ENCODE data around the gene REEP2.
"Not testable (repeated sequence)": the region's sequence is repeated elsewhere in the genome, so short reads cannot be mapped to it uniquely, and the experiment has no call there.

REEP2 gene, protein sequence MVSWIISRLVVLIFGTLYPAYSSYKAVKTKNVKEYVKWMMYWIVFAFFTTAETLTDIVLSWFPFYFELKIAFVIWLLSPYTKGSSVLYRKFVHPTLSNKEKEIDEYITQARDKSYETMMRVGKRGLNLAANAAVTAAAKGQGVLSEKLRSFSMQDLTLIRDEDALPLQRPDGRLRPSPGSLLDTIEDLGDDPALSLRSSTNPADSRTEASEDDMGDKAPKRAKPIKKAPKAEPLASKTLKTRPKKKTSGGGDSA

DNA sequence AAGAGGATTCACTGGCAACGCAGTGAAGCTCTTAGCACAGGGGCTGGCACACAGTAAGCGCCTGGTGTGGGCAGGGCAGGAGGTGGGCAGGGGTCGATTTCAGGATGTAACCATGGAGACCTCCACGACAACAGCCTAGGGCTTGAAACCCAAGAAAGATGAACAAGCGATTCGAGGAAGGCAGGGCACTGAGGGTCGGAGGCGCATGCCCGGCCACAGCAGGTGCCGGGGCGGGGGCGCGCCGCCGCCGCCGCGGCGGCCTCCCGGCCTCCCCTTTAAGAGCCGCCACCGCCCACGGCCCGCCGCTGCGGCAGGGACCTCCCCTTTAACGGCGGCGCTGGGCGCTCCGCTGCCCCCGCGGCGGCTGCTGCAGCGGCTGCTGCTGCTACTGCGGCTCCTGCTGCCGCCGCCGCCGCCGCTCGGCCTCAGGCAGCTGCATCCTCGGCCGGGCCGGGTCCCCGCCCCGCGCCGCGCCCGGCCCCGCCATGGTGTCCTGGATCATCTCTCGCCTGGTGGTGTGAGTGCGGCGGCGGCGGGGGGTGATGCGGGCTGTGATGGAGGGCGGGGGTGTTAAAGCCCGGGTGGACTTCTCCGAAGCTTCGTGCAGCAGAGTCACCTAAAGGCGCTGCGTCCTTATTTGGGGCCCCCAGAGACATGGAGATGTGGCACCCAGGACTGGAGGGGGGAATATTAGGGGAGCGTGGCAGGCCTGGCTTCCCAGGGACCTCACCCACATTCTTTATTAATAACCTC, at the start of gene REEP2:
Gene REEP2, plus strand, starts transcription at position 334 of the 753 bp plus-strand sequence. Its CDS starts 152 bp downstream, at position 486.
- H3K4me3 ChIP-seq (ENCODE audit: low read depth, low read length): peak within 1 kb of the TSS; percentile 70
- TF ChIP-seq, protein P1, sequence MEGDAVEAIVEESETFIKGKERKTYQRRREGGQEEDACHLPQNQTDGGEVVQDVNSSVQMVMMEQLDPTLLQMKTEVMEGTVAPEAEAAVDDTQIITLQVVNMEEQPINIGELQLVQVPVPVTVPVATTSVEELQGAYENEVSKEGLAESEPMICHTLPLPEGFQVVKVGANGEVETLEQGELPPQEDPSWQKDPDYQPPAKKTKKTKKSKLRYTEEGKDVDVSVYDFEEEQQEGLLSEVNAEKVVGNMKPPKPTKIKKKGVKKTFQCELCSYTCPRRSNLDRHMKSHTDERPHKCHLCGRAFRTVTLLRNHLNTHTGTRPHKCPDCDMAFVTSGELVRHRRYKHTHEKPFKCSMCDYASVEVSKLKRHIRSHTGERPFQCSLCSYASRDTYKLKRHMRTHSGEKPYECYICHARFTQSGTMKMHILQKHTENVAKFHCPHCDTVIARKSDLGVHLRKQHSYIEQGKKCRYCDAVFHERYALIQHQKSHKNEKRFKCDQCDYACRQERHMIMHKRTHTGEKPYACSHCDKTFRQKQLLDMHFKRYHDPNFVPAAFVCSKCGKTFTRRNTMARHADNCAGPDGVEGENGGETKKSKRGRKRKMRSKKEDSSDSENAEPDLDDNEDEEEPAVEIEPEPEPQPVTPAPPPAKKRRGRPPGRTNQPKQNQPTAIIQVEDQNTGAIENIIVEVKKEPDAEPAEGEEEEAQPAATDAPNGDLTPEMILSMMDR (IDR thresholded peaks at IDR 0.05; ENCODE audit: low read depth, low read length): no peak
- in situ Hi-C loops (cut with HindIII; ENCODE audit: low sequenced_read_pairs): no loop called here
- DNase-seq (ENCODE audit: low read depth, low spot score): peak; percentile 46

DNA sequence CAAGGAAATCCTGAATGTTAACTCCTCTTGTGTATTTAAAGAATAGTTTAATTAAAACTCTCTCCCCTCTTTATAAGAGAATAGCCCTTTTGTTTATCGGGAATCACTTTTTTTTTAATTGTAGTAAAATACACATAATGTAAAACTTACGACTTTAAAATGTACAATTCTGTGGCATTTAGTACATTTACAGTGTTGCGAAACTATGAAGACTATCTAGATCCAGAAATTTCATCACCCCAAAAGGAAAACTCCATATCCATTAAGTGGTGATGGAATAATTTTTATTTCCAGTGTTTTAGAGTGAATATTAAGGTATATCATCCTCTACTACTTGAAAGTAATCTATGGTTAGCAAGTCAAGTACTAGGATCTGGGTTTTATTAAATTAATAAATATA, 49.5 kb upstream of the REEP2 start:
- no peak for DNase-seq (ENCODE audit: low read depth, low spot score)
- in situ Hi-C loops (cut with HindIII; ENCODE audit: low sequenced_read_pairs): no loop called here
- H3K4me3 ChIP-seq (ENCODE audit: low read depth, low read length): no peak overlapping the region
- TF ChIP-seq, protein P1 (IDR thresholded peaks at IDR 0.05; ENCODE audit: low read depth, low read length): no peak

DNA sequence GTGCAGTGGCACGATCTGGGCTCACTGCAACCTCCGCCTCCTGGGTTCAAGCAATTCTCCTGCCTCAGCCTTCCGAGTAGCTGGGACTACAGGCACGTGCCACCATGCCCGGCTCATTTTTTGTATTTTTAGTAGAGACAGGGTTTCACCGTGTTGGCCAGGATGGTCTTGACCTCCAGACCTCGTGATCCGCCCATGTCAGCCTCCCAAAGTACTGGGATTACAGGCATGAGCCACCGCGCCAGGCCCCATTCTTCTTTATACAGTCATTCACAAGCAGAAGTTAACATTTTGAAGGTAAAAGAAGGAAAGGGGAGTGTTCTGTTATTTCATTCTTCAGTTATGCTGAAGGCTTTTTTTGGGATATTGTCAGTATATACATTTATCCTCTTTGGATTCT, 48.9 kb upstream of the REEP2 start:
- in situ Hi-C loops (cut with HindIII; ENCODE audit: low sequenced_read_pairs); DNase-seq (ENCODE audit: low read depth, low spot score); H3K4me3 ChIP-seq (ENCODE audit: low read depth, low read length): not testable (repeated sequence)

DNA sequence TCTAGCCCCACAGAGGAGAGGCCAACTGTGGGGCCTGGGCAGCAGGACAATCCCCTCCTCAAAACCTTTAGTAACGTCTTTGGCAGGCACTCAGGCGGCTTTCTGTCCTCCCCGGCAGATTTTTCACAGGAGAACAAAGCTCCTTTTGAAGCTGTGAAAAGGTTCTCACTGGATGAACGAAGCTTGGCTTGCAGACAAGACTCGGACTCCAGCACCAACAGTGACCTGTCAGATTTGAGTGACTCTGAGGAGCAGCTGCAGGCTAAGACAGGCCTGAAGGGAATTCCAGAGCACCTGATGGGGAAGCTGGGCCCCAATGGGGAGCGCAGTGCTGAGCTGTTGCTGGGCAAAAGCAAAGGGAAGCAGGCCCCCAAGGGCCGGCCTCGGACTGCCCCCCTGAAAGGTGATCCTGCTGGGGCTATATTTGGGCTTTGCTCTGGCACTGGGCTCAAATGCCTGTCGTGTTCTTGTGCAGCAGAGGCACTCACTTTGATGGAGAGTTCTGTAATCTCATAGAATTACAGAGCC, 46.9 kb upstream of the REEP2 start:
- DNase-seq (ENCODE audit: low read depth, low spot score): no peak
- TF ChIP-seq, protein P1 (IDR thresholded peaks at IDR 0.05; ENCODE audit: low read depth, low read length): no peak
- no peak overlapping the region for H3K4me3 ChIP-seq (ENCODE audit: low read depth, low read length)
- in situ Hi-C loops (cut with HindIII; ENCODE audit: low sequenced_read_pairs): no loop called here

GRCh38 chr5:138402640-138403039, 36.2 kb upstream of the REEP2 start:
- DNase-seq (ENCODE audit: low read depth, low spot score): no peak
- no peak overlapping the region for H3K4me3 ChIP-seq (ENCODE audit: low read depth, low read length)
- TF ChIP-seq, protein P1 (IDR thresholded peaks at IDR 0.05; ENCODE audit: low read depth, low read length): no peak
- in situ Hi-C loops (cut with HindIII; ENCODE audit: low sequenced_read_pairs): no loop called here

- in situ Hi-C loops (cut with HindIII; ENCODE audit: low sequenced_read_pairs): no loop called here
- DNase-seq (ENCODE audit: low read depth, low spot score): no peak
- TF ChIP-seq, protein P1 (IDR thresholded peaks at IDR 0.05; ENCODE audit: low read depth, low read length): no peak
- H3K4me3 ChIP-seq (ENCODE audit: low read depth, low read length): no peak overlapping the region
Observed at GRCh38 chr5:138408023-138408422, 30.8 kb upstream of the REEP2 start.

All from astrocyte of the spinal cord (primary cell).